GM04503 (cell line): ENCODE measurements around the gene TOM1L2.

ENCODE experiments used
- DNase-seq: peaks from one replicate; pipeline ENCODE4 v3.0.0-alpha.2; 2012; ENCODE audit warnings: low read depth

TOM1L2 gene

DNA sequence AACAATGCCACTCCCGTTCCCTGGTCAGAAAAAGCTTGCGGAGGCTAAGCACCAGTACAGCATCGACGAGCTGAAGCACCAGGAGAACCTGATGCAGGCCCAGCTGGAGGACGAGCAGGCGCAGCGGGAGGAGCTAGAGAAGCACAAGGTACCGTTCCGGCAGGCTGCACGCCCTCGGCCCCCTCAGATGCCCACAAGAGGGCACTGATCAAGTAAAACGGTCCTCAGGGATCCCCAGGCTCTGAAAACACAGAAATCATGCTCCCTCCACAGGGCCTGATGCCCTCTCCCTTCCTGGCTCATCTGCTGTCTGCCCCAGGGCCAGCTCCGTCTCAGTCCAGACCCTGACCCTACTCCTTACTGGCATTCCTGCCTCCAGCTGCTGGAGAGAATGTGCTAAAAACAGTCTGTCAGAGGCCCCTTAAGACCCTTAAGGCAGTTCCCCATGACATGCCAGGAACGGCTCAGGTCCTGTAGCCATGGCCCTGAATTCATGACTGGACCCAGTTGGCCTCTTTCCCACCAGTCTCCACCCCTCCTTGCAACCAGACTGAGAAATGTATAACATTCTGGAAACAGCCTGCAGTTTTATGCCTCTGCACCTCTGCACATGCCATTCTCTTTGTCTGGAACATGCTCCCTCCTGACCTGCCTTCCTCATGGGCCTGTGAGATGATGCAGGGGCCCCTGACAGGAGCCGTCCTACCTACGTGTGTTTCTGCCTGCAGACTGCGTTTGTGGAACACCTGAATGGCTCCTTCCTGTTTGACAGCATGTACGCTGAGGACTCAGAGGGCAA is 22.3 kb upstream of the TOM1L2 start:
- DNase-seq, result no peak

DNA sequence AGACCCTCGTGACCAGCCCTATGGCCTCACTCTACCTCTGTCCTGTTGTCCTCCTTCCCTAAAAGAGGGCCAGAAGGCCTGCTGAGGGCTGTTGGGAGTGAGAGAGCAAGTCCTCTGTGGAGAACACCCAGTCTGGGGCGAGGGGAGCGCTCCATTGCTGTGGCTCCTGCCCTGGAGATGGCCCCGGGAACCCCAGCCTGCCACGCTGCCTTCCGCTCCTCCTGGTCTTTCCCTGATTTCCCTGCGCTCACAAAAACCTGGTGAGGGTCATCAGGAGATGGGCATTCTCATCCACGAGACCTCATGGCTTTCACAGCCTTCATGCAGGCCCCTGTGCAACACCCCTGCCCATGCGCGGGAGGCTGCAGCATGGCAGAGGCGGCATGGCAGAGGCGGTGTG is 21.7 kb upstream of the TOM1L2 start:
- no peak for DNase-seq

GRCh38 chr17:17993366-17993765 is 21.2 kb upstream of the TOM1L2 start:
- DNase-seq, result no peak

DNA sequence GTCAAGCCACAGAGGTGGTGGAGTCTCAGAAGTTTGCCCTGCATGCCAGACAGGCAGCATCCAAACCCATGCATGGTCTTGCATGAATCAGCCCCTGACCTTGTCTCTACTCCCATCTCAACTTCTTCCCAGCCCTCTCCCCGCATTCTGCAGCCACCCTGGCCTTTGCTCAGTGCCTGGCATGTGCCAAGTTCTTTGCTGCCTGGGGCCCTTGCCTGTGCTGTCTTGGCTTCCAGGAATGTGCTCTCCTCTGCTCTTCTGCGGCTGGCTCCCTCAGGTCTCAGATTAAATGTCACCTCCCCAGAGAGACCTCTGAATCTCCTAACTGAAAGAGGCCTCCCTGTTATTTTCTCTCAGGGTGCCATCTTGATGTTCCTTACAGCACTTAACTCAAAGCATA is 18.1 kb upstream of the TOM1L2 start:
- no peak for DNase-seq

GRCh38 chr17:17989618-17990017 is 17.4 kb upstream of the TOM1L2 start:
- no peak for DNase-seq

DNA sequence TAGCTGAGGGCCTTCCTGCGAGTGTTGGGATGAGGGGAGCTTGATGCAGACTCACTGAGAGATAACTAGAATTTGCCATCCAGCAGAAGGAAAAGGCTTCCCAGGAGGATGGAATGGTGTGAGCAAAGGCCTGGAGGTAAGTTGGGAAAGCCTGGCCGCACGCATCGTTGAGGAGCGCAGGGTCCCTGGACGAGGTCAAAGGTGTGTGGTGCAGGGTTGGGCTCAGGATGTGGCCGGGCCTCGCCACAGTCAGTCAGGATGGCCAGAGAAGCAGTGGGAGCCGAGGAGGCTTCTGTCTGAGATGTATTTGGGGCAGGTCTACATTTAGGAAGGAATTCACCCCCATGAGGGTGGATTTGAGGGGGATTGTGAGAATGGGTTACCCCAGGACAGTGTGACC is 16.9 kb upstream of the TOM1L2 start:
- no peak for DNase-seq

- no peak for DNase-seq
Measured at GRCh38 chr17:17988427-17988945, 16.3 kb upstream of the TOM1L2 start.

GRCh38 chr17:17987901-17988300 is 15.7 kb upstream of the TOM1L2 start:
- no peak for DNase-seq

GRCh38 chr17:17987187-17987896 is 15.1 kb upstream of the TOM1L2 start:
- DNase-seq, result no peak

- DNase-seq, result no peak
Measured at GRCh38 chr17:17985555-17985954, 13.4 kb upstream of the TOM1L2 start.

GRCh38 chr17:17985153-17985552 is 13.0 kb upstream of the TOM1L2 start:
- no peak for DNase-seq

GRCh38 chr17:17983776-17984175 is 11.6 kb upstream of the TOM1L2 start:
- no peak for DNase-seq

- no peak for DNase-seq
Measured at GRCh38 chr17:17983376-17983775, 11.2 kb upstream of the TOM1L2 start.

GRCh38 chr17:17982801-17983200 is 10.6 kb upstream of the TOM1L2 start:
- DNase-seq, result no peak

GRCh38 chr17:17981330-17981729 is 9.1 kb upstream of the TOM1L2 start:
- DNase-seq, result no peak

GRCh38 chr17:17979778-17980177 is 7.6 kb upstream of the TOM1L2 start:
- DNase-seq, result no peak

DNA sequence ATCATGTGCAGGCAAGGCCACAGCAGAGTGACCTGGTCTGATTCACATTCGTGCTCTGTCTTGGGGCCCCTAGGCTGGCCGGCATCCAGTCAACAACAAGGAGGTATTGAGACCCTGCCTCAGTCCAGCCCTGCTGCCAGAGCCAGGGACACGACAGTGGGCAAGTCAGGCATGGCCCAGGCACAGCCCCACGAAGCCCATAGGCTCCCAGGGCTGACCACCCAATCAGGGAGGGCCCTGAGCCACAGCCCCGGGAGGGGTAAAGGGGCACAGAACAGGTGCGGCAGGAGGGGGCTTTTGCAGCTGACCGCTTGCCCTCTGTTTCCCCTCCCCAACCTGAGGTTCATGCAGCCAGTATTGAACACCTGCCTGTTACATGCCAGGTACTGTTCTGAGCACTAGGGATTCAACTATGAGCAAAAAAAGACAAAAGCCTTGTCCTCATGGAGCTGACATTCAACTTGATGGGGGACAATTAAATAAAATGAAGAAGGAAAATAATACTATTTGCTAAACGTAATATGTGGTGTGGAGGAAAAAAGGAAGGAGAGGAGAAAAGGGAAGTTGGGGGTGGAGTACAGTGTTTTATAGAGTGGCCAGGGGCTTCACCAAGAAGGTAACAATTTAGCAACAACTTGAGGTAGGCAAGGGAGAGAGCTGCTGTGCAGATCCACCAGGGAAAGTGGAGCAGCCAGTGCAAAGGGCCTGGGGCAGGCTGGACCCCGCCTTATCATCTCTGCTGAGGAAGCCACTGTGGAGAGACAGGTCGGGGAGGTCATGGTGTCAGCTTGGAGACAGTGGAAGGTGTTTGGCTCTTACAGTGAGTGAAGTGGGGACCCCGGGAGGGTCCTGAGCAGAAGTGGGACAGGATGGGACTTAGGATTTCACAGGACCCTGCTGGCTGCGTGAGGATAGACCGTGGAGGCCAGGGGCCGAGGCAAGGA is 6.6 kb upstream of the TOM1L2 start:
- DNase-seq, result no peak

DNA sequence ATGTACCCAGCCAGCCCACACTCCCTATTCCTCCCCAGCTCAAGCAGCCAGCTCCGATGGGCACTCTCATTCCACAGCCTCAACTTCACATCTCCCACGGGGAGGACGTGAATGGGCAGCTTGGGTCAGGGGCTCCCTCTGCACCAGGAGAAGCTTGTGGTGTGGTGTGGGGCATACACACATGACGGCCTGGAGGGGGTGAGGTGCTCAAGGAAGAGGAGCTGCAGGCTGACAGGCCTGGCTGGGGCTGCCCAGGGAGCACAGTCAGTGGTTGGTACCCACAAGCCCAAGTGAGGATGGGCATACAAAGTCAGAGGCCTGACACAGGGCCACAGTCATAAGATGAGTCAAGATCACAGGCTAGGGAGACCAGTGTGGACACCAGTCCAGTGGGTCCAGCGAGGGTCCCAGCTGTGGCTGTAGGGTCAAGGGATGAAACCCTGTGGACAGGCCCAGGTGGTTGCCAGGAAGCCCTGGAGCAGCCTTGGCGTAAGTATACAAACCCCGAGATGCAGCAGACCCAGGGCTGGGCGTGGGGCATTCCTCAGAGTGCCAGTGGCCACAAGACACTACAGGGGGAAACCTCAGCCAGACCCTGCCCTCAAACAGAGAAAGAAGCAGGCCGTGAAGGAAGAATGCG is 4.9 kb upstream of the TOM1L2 start:
- no peak for DNase-seq

DNA sequence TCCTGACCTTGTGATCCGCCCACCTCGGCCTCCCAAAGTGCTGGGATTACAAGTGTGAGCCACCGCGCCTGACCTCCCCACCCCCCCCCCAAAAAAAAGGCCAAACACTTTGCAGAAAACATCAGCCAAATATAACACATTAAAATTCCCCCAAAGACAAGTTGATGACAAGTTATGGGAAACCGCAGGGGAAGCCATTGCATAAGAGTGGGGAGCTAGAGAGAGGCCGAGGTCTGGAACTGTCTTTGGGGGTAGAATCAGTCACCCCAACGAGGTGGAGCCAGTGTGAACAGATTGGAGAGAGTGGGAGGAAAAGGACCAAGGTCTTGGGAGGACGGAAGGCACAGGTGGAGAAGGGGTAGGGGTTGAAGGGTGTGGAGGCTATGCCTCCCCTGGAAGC is 3.2 kb upstream of the TOM1L2 start:
- DNase-seq, result no peak

- no peak for DNase-seq
Measured at GRCh38 chr17:17972952-17973254, 703 bp upstream of the TOM1L2 start.

GRCh38 chr17:17971431-17972125 is 622 bp downstream of the TOM1L2 start:
- no peak for DNase-seq
